Neural cell (in vitro differentiated cells): ENCODE data around the gene TUBA1A.
"Not testable (repeated sequence)": the region's sequence is repeated elsewhere in the genome, so short reads cannot be mapped to it uniquely, and the experiment has no call there.

Experiments
- TAF1 ChIP-seq: IDR thresholded peaks from 2 replicates; pipeline ENCODE4 v1.6.1; 2012; ENCODE audit warnings: low read depth
- TF ChIP-seq, protein P1 (sequence below): fragments of 450-650 bp; IDR thresholded peaks from 2 replicates; pipeline ENCODE4 v1.5.1; 2014; ENCODE audit warnings: antibody characterized with exemption, mild to moderate bottlenecking, moderate library complexity; ENCODE audit not compliant: poor library complexity, severe bottlenecking

GRCh38 chr12:49136997-49137396 lies 51.9 kb downstream of the TUBA1A start:
- not testable (repeated sequence) for TF ChIP-seq TAF1
- TF ChIP-seq, protein P1, sequence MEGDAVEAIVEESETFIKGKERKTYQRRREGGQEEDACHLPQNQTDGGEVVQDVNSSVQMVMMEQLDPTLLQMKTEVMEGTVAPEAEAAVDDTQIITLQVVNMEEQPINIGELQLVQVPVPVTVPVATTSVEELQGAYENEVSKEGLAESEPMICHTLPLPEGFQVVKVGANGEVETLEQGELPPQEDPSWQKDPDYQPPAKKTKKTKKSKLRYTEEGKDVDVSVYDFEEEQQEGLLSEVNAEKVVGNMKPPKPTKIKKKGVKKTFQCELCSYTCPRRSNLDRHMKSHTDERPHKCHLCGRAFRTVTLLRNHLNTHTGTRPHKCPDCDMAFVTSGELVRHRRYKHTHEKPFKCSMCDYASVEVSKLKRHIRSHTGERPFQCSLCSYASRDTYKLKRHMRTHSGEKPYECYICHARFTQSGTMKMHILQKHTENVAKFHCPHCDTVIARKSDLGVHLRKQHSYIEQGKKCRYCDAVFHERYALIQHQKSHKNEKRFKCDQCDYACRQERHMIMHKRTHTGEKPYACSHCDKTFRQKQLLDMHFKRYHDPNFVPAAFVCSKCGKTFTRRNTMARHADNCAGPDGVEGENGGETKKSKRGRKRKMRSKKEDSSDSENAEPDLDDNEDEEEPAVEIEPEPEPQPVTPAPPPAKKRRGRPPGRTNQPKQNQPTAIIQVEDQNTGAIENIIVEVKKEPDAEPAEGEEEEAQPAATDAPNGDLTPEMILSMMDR, result not testable (repeated sequence)
